ENCODE results near the gene MIER2.
"Not testable (repeated sequence)": the region's sequence is repeated elsewhere in the genome, so short reads cannot be mapped to it uniquely, and the experiment has no call there.

The MIER2 gene

GRCh38 chr19:344625-345319 is at the start of gene MIER2:
Gene MIER2, minus strand, starts transcription at chr19:344796. Its CDS starts 14 bp downstream, at chr19:344782.
- peak; percentile 100 for DNase-seq (ENCODE audit: low spot score)

- not testable (repeated sequence) for DNase-seq (ENCODE audit: low spot score)
These were observed 49.0 kb upstream of the MIER2 start for GRCh38 chr19:393560-393959.

- no peak for DNase-seq (ENCODE audit: low spot score)
These were observed 47.9 kb upstream of the MIER2 start for GRCh38 chr19:392375-392970.

- DNase-seq (ENCODE audit: low spot score), result no peak
These were observed 47.3 kb upstream of the MIER2 start for GRCh38 chr19:391726-392374.

- DNase-seq (ENCODE audit: low spot score), result no peak
These were observed 46.6 kb upstream of the MIER2 start for GRCh38 chr19:391207-391557.

- DNase-seq (ENCODE audit: low spot score), result no peak
These were observed 46.0 kb upstream of the MIER2 start for GRCh38 chr19:390386-391206.

GRCh38 chr19:389935-390289 is 45.3 kb upstream of the MIER2 start:
- no peak for DNase-seq (ENCODE audit: low spot score)

GRCh38 chr19:389255-389934 is 44.8 kb upstream of the MIER2 start:
- no peak for DNase-seq (ENCODE audit: low spot score)

GRCh38 chr19:388691-389090 is 44.1 kb upstream of the MIER2 start:
- no peak for DNase-seq (ENCODE audit: low spot score)

GRCh38 chr19:387777-388176 is 43.2 kb upstream of the MIER2 start:
- no peak for DNase-seq (ENCODE audit: low spot score)

GRCh38 chr19:386632-387301 is 42.2 kb upstream of the MIER2 start:
- DNase-seq (ENCODE audit: low spot score), result not testable (repeated sequence)

- DNase-seq (ENCODE audit: low spot score), result not testable (repeated sequence)
These were observed 41.6 kb upstream of the MIER2 start for GRCh38 chr19:386189-386588.

- no peak for DNase-seq (ENCODE audit: low spot score)
These were observed 40.2 kb upstream of the MIER2 start for GRCh38 chr19:384799-385169.

GRCh38 chr19:383922-384798 is 39.6 kb upstream of the MIER2 start:
- no peak for DNase-seq (ENCODE audit: low spot score)

- DNase-seq (ENCODE audit: low spot score), result no peak
These were observed 38.4 kb upstream of the MIER2 start for GRCh38 chr19:383040-383439.

- DNase-seq (ENCODE audit: low spot score), result peak; percentile 83
These were observed 38.0 kb upstream of the MIER2 start for GRCh38 chr19:382578-382977.

GRCh38 chr19:381901-382300 is 37.3 kb upstream of the MIER2 start:
- DNase-seq (ENCODE audit: low spot score), result not testable (repeated sequence)

GRCh38 chr19:380618-381219 is 36.1 kb upstream of the MIER2 start:
- DNase-seq (ENCODE audit: low spot score), result not testable (repeated sequence)

GRCh38 chr19:379796-380195 is 35.2 kb upstream of the MIER2 start:
- no peak for DNase-seq (ENCODE audit: low spot score)

GRCh38 chr19:378706-379105 is 34.1 kb upstream of the MIER2 start:
- DNase-seq (ENCODE audit: low spot score), result no peak
